SK-N-MC (cell line): ENCODE measurements around the gene NUDT21.
A peak's percentile ranks its signal among the peaks of the same experiment; 100 is the strongest.

Experiments used
- DNase-seq: peaks from one replicate; pipeline ENCODE4 v3.0.0-alpha.2; 2011; ENCODE audit warnings: low read depth, low spot score
- H3K27ac ChIP-seq: fragments of 200-600 bp; sonication (generic); 2 replicates; pipeline ENCODE4 v1.5.1; 2016; ENCODE audit warnings: mixed run types
- H3K36me3 ChIP-seq: fragments of 200-600 bp; sonication (generic); 2 replicates; pipeline ENCODE4 v1.6.1; 2017; ENCODE audit warnings: antibody characterized with exemption, low read length, mixed read lengths; ENCODE audit not compliant: insufficient read depth
- H3K4me3 ChIP-seq: fragments of 200-600 bp; sonication (generic); 2 replicates; pipeline ENCODE4 v1.5.1; 2016
- H3K9ac ChIP-seq: fragments of 200-600 bp; sonication (generic); 2 replicates; pipeline ENCODE4 v1.8.0; 2017; ENCODE audit warnings: mixed run types, mixed read lengths; ENCODE audit not compliant: insufficient read length
- H3K9me3 ChIP-seq: fragments of 200-600 bp; sonication (generic); 2 replicates; pipeline ENCODE4 v1.6.1; 2017; ENCODE audit warnings: low read depth, mild to moderate bottlenecking, antibody characterized with exemption, low read length, moderate library complexity, mixed read lengths
- EZH2 ChIP-seq: fragments of 200-600 bp; sonication (generic); IDR thresholded peaks from one replicate; pipeline ENCODE4 v1.6.1; 2017; ENCODE audit warnings: antibody characterized with exemption
- FOXP2 ChIP-seq: optimal IDR thresholded peaks from 2 replicates; pipeline ENCODE3; 2011; ENCODE audit warnings: mild to moderate bottlenecking, moderate library complexity; ENCODE audit not compliant: insufficient read depth; ENCODE audit errors: extremely low read length, control extremely low read depth
- POLR2AphosphoS5 ChIP-seq: IDR thresholded peaks from 2 replicates; pipeline ENCODE4 v1.6.1; 2012; ENCODE audit warnings: mild to moderate bottlenecking, low read depth, low read length, borderline replicate concordance

Gene NUDT21

GRCh38 chr16:56423584-56424403, 27.3 kb downstream of the NUDT21 start:
- no peaks in the 10 kb centered on the region for H3K36me3 ChIP-seq
- no peak overlapping the region for H3K27ac ChIP-seq
- no peak for DNase-seq
- H3K4me3 ChIP-seq, result peak overlapping the region; percentile 76
- H3K9ac ChIP-seq, result no peak overlapping the region
- H3K9me3 ChIP-seq, result no peaks in the 10 kb centered on the region
- TF ChIP-seq FOXP2, result no peak
- TF ChIP-seq POLR2AphosphoS5, result no peak
- TF ChIP-seq EZH2, result no peak

- TF ChIP-seq FOXP2 (no peak), POLR2AphosphoS5 (no peak), EZH2 (no peak)
- DNase-seq, result no peak
- H3K4me3 ChIP-seq, result no peak overlapping the region
- no peak overlapping the region for H3K9ac ChIP-seq
- H3K9me3 ChIP-seq, result no peaks in the 10 kb centered on the region
- H3K36me3 ChIP-seq, result no peaks in the 10 kb centered on the region
- no peak overlapping the region for H3K27ac ChIP-seq
Measured at GRCh38 chr16:56422896-56423441, 28.2 kb downstream of the NUDT21 start.

GRCh38 chr16:56421976-56422669, 29.0 kb downstream of the NUDT21 start:
- H3K4me3 ChIP-seq, result no peak overlapping the region

GRCh38 chr16:56421313-56421712, 29.8 kb downstream of the NUDT21 start:
- Histone ChIP-seq H3K9ac (no peak overlapping the region), H3K9me3 (no peaks in the 10 kb centered on the region), H3K4me3 (no peak overlapping the region), H3K36me3 (no peaks in the 10 kb centered on the region), H3K27ac (no peak overlapping the region)
- no peak for DNase-seq
- TF ChIP-seq POLR2AphosphoS5 (no peak), FOXP2 (no peak), EZH2 (no peak)

More at GRCh38 chr16:56421976-56422669, 29.0 kb downstream of the NUDT21 start:
- Histone ChIP-seq H3K27ac (no peak overlapping the region), H3K9me3 (no peaks in the 10 kb centered on the region), H3K36me3 (no peaks in the 10 kb centered on the region), H3K9ac (no peak overlapping the region)
- DNase-seq, result no peak
- TF ChIP-seq FOXP2 (no peak), POLR2AphosphoS5 (no peak), EZH2 (no peak)

GRCh38 chr16:56420613-56421012, 30.5 kb downstream of the NUDT21 start:
- Histone ChIP-seq H3K4me3 (no peak overlapping the region), H3K36me3 (no peaks in the 10 kb centered on the region), H3K9ac (no peak overlapping the region), H3K9me3 (no peaks in the 10 kb centered on the region), H3K27ac (no peak overlapping the region)
- TF ChIP-seq EZH2, result no peak
- no peak for TF ChIP-seq POLR2AphosphoS5
- TF ChIP-seq FOXP2, result no peak
- DNase-seq, result no peak

GRCh38 chr16:56419740-56420548, 31.2 kb downstream of the NUDT21 start:
- H3K36me3 ChIP-seq, result no peaks in the 10 kb centered on the region
- no peak overlapping the region for H3K27ac ChIP-seq
- H3K9ac ChIP-seq, result no peak overlapping the region
- no peak for DNase-seq
- H3K9me3 ChIP-seq, result no peaks in the 10 kb centered on the region
- no peak overlapping the region for H3K4me3 ChIP-seq
- TF ChIP-seq FOXP2 (no peak), POLR2AphosphoS5 (no peak), EZH2 (no peak)

- Histone ChIP-seq H3K4me3 (no peak overlapping the region), H3K9me3 (no peaks in the 10 kb centered on the region), H3K27ac (no peak overlapping the region), H3K36me3 (no peaks in the 10 kb centered on the region), H3K9ac (no peak overlapping the region)
- TF ChIP-seq EZH2, result no peak
- no peak for TF ChIP-seq POLR2AphosphoS5
- no peak for TF ChIP-seq FOXP2
- no peak for DNase-seq
Measured at GRCh38 chr16:56417138-56417537, 34.0 kb downstream of the NUDT21 start.

- Histone ChIP-seq H3K4me3 (no peak overlapping the region), H3K36me3 (no peaks in the 10 kb centered on the region), H3K9ac (no peak overlapping the region), H3K9me3 (no peaks in the 10 kb centered on the region), H3K27ac (no peak overlapping the region)
- no peak for DNase-seq
- no peak for TF ChIP-seq EZH2
- TF ChIP-seq FOXP2, result no peak
- no peak for TF ChIP-seq POLR2AphosphoS5
Measured at GRCh38 chr16:56415875-56416274, 35.3 kb downstream of the NUDT21 start.
